Measurements from ENCODE around the gene AGMO.

DNA sequence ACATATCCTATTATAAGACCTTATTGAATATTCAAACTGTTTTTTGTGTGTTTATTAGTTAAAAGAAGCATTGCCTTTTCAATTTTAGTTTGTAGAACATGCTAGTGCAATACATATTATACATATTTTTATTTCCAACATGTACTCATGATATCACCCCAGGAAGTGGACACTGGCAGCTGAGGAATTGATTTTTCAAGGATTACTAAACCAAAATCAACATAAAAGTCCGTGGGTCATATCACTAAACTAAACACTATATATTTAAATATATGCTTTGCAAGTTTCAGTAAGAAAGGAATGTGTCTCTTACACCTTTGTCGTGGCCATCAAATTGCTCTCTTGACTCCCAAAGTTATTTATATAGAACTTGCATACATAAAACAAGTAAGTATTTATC lies 185.2 kb downstream of the AGMO start:
- TF ChIP-seq CTCF (IDR thresholded peaks at IDR 0.05; ENCODE audit: insufficient read depth, low read depth, low read length) (no peak), EZH2 (IDR thresholded peaks at IDR 0.05; ENCODE audit: insufficient read depth, low read length) (no peak)
